Sigmoid colon (tissue), 4 donors: ENCODE measurements around the gene GPD1.

Experiments
- CTCF ChIP-seq, 4 experiments: fragments of 450-650 bp in 3 of 4; fragments of 200-600 bp in 1 of 4; IDR thresholded peaks; one replicate each; pipeline ENCODE4 v1.5.1; 2016 to 2019; ENCODE audit warnings: antibody characterized with exemption in 4 of 4, mild to moderate bottlenecking in 3 of 4, moderate library complexity in 2 of 4
- EP300 ChIP-seq, 4 donors: sonication (generic); formaldehyde crosslinking; IDR thresholded peaks; one replicate each; pipeline ENCODE4 v1.6.1; 2017; ENCODE audit warnings: antibody characterized with exemption in 4 of 4
- POLR2A ChIP-seq, 2 donors: fragments of 450-650 bp; IDR thresholded peaks; one replicate each; pipeline ENCODE4 v1.6.1; 2016; ENCODE audit warnings: antibody characterized with exemption in 2 of 2, mild to moderate bottlenecking in 2 of 2, moderate library complexity in 2 of 2
- POLR2AphosphoS5 ChIP-seq, 4 donors: sonication (generic); formaldehyde crosslinking; IDR thresholded peaks; one replicate each; pipeline ENCODE4 v1.6.1; 2017; ENCODE audit warnings: antibody characterized with exemption in 4 of 4

GRCh38 chr12:50097952-50098351, 5.9 kb upstream of the GPD1 start:
- TF ChIP-seq POLR2A (IDR thresholded peaks at IDR 0.05) (no peak), CTCF (IDR thresholded peaks at IDR 0.05) (no peak), EP300 (IDR thresholded peaks at IDR 0.05) (no peak), POLR2AphosphoS5 (IDR thresholded peaks at IDR 0.05) (no peak)
